Measurements from ENCODE around the gene PSTPIP2. TPM values are rescaled to one million over a fixed set of nuclear protein-coding genes. Genes with fewer than 3 reads are reported as not detected.

The PSTPIP2 gene
- total and polyA plus RNA-seq, 2 experiments from 2014 or later: 11.9 to 24.5 TPM

- no peak overlapping the region for H3K4me3 ChIP-seq
- no peak overlapping the region for H3K4me2 ChIP-seq
- 84% methylated on average over 4 of the region's 4 CpGs for WGBS (ENCODE audit: low lambda C conversion rate, missing lambda C conversion rate)
- no peaks in the 10 kb centered on the region for H3K9me3 ChIP-seq (ENCODE audit: low read depth)
- H3K36me3 ChIP-seq (replicated peaks; ENCODE audit: insufficient read depth, low read depth): no peaks in the 10 kb centered on the region
- no peak for DNase-seq (ENCODE audit: low spot score)
- no peaks in the 10 kb centered on the region for H3K27me3 ChIP-seq
- H4K20me1 ChIP-seq (ENCODE audit: insufficient read depth, poor library complexity, severe bottlenecking): no peaks in the 10 kb centered on the region
- H3K9me2 ChIP-seq (replicated peaks; ENCODE audit: insufficient read depth): no peaks in the 10 kb centered on the region
- peaks cover 53% of the 10 kb centered on the region for H3K79me2 ChIP-seq
- TF ChIP-seq EZH2phosphoT487 (IDR thresholded peaks at IDR 0.05; ENCODE audit: low read depth, severe bottlenecking, unreplicated experiment) (no peak), CTCF (IDR thresholded peaks at IDR 0.05; ENCODE audit: poor library complexity) (no peak), EZH2 (IDR thresholded peaks at IDR 0.05; ENCODE audit: borderline replicate concordance) (no peak)
- peak overlapping the region; percentile 39 for H3K27ac ChIP-seq
- no peak overlapping the region for H2AFZ ChIP-seq
- peaks cover 8% of the 10 kb centered on the region for H3K4me1 ChIP-seq (ENCODE audit: insufficient read depth)
Measured at GRCh38 chr18:46069524-46069923, 2.5 kb downstream of the PSTPIP2 start.

- Histone ChIP-seq H3K36me3 (replicated peaks; ENCODE audit: insufficient read depth, low read depth) (no peaks in the 10 kb centered on the region), H3K9me2 (replicated peaks; ENCODE audit: insufficient read depth) (no peaks in the 10 kb centered on the region), H3K4me3 (no peak overlapping the region), H3K9me3 (ENCODE audit: low read depth) (no peaks in the 10 kb centered on the region), H4K20me1 (ENCODE audit: insufficient read depth, poor library complexity, severe bottlenecking) (no peaks in the 10 kb centered on the region), H2AFZ (no peak overlapping the region), H3K79me2 (peaks cover 54% of the 10 kb centered on the region), H3K27me3 (no peaks in the 10 kb centered on the region), H3K4me1 (ENCODE audit: insufficient read depth) (peaks cover 8% of the 10 kb centered on the region), H3K4me2 (no peak overlapping the region), H3K27ac (peak overlapping the region; percentile 39)
- DNase-seq (ENCODE audit: low spot score): peak; percentile 28
- 40% methylated on average over 1 of the region's 1 CpG for WGBS (ENCODE audit: low lambda C conversion rate, missing lambda C conversion rate)
- TF ChIP-seq EZH2 (IDR thresholded peaks at IDR 0.05; ENCODE audit: borderline replicate concordance) (no peak), CTCF (IDR thresholded peaks at IDR 0.05; ENCODE audit: poor library complexity) (no peak), EZH2phosphoT487 (IDR thresholded peaks at IDR 0.05; ENCODE audit: low read depth, severe bottlenecking, unreplicated experiment) (no peak)
Measured at GRCh38 chr18:46068763-46069162, 3.3 kb downstream of the PSTPIP2 start.

GRCh38 chr18:46067438-46068007, 4.5 kb downstream of the PSTPIP2 start:
- Histone ChIP-seq H3K4me2 (no peak overlapping the region), H3K36me3 (replicated peaks; ENCODE audit: insufficient read depth, low read depth) (no peaks in the 10 kb centered on the region), H3K4me3 (no peak overlapping the region), H2AFZ (no peak overlapping the region), H3K27me3 (no peaks in the 10 kb centered on the region), H3K4me1 (ENCODE audit: insufficient read depth) (peaks cover 6% of the 10 kb centered on the region), H3K27ac (no peak overlapping the region), H3K9me3 (ENCODE audit: low read depth) (no peaks in the 10 kb centered on the region), H4K20me1 (ENCODE audit: insufficient read depth, poor library complexity, severe bottlenecking) (no peaks in the 10 kb centered on the region), H3K9me2 (replicated peaks; ENCODE audit: insufficient read depth) (no peaks in the 10 kb centered on the region), H3K79me2 (peaks cover 65% of the 10 kb centered on the region)
- no peak for DNase-seq (ENCODE audit: low spot score)
- 97% methylated on average over 5 of the region's 5 CpGs for WGBS (ENCODE audit: low lambda C conversion rate, missing lambda C conversion rate)
- no peak for TF ChIP-seq EZH2 (IDR thresholded peaks at IDR 0.05; ENCODE audit: borderline replicate concordance)
- TF ChIP-seq CTCF (IDR thresholded peaks at IDR 0.05; ENCODE audit: poor library complexity): no peak
- TF ChIP-seq EZH2phosphoT487 (IDR thresholded peaks at IDR 0.05; ENCODE audit: low read depth, severe bottlenecking, unreplicated experiment): no peak

All from hepatocyte (in vitro differentiated cells).